Loucy (cell line): ENCODE data around the gene TNFAIP8.

ENCODE experiments used
- EZH2phosphoT487 ChIP-seq: fragments of 200-600 bp; IDR thresholded peaks from 2 replicates; pipeline ENCODE4 v1.6.1; 2018; ENCODE audit warnings: antibody characterized with exemption, mild to moderate bottlenecking, moderate library complexity, borderline replicate concordance
- TF ChIP-seq, protein P1 (sequence below): fragments of 200-600 bp; sonication (generic); conservative IDR thresholded peaks from 2 replicates; pipeline ENCODE4 v1.5.1; 2014; ENCODE audit warnings: mild to moderate bottlenecking, antibody characterized with exemption, low read length

DNA sequence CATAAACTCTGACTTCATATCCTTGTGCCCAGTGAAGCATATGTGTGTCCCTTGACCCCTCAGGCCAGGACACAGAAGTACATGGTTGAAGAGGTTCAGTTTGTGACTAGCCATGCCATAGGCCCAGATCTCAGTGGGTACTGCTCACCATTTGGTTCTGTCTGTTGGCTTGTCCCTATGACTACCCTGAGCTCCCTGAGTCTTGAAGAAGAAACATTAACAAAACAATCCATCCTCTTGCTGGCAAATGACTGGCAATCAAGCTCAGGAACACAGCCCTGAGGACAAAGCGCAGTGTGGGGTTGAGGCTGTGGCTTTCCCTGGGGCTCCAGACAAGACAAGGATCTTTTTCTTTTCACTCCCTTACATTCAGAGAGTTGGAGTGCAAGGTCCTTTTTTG lies 46.3 kb downstream of the TNFAIP8 start:
- TF ChIP-seq EZH2phosphoT487, result no peak
- TF ChIP-seq, protein P1, sequence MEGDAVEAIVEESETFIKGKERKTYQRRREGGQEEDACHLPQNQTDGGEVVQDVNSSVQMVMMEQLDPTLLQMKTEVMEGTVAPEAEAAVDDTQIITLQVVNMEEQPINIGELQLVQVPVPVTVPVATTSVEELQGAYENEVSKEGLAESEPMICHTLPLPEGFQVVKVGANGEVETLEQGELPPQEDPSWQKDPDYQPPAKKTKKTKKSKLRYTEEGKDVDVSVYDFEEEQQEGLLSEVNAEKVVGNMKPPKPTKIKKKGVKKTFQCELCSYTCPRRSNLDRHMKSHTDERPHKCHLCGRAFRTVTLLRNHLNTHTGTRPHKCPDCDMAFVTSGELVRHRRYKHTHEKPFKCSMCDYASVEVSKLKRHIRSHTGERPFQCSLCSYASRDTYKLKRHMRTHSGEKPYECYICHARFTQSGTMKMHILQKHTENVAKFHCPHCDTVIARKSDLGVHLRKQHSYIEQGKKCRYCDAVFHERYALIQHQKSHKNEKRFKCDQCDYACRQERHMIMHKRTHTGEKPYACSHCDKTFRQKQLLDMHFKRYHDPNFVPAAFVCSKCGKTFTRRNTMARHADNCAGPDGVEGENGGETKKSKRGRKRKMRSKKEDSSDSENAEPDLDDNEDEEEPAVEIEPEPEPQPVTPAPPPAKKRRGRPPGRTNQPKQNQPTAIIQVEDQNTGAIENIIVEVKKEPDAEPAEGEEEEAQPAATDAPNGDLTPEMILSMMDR, result no peak
